Endothelial cell of umbilical vein (primary cell): ENCODE results near the gene TRIM59. TPM values are rescaled to one million over a fixed set of nuclear protein-coding genes. Genes with fewer than 3 reads are reported as not detected.

Experiments
- Bru-seq: library from RNA; stranded (reverse); fragments of 400-500 nt; gene quantifications from one replicate; lab custom pipeline; 2021; lab: Mats Ljungman, UMichigan
- BruChase-seq, 2 experiments: library from RNA; stranded (reverse); fragments of 400-500 nt; gene quantifications; one replicate each; lab custom pipeline; 2021; lab: Mats Ljungman, UMichigan
- BruUV-seq: library from RNA; stranded (reverse); fragments of 400-500 nt; replicated peaks from 2 replicates; lab custom pipeline; 2021; lab: Mats Ljungman, UMichigan
- CTCF ChIA-PET: fragments of 300-600, 350-600 bp; sonication (Branson Sonifier 250); formaldehyde crosslinking; loops from one replicate; lab custom pipeline; 2021; ENCODE audit warnings: antibody characterized with exemption, inconsistent platforms; lab: Charles Lee
- POLR2A ChIA-PET: fragments of 300-600, 350-600 bp; sonication (Branson Sonifier 250); formaldehyde crosslinking; loops from one replicate; lab custom pipeline; 2021; ENCODE audit warnings: antibody characterized with exemption, inconsistent platforms; lab: Charles Lee
- DNase-seq: peaks from one replicate; pipeline ENCODE4 v3.0.0-alpha.2; 2011; ENCODE audit warnings: low read depth, low spot score
- FAIRE-seq: peaks from 2 replicates; lab custom pipeline; 2011; peaks lifted over from hg19 to GRCh38; lab: Jason Lieb, UNC
- H2AFZ ChIP-seq: 2 replicates; pipeline ENCODE4 v1.6.0; 2012; ENCODE audit warnings: low read depth, low read length, control low read depth, inconsistent platforms
- H3K27ac ChIP-seq: 2 replicates; pipeline ENCODE4 v1.5.1; 2011; ENCODE audit warnings: low read depth, mild to moderate bottlenecking, control low read depth, low read length, moderate library complexity; ENCODE audit not compliant: insufficient read depth
- H3K27me3 ChIP-seq, 2 experiments: 2 replicates each; pipeline versions ENCODE4 v1.6.0 to v1.6.1; 2011; ENCODE audit warnings: low read length in 2 of 2, mixed read lengths in 1 of 2; ENCODE audit not compliant: control insufficient read depth in 2 of 2, insufficient read depth in 2 of 2
- H3K36me3 ChIP-seq, 2 experiments: 2 replicates in 1 of 2; 3 replicates in 1 of 2; pipeline ENCODE4 v1.5.1; 2011; ENCODE audit warnings: low read length in 2 of 2, mild to moderate bottlenecking in 1 of 2, moderate library complexity in 1 of 2; ENCODE audit not compliant: control insufficient read depth in 2 of 2, insufficient read depth in 2 of 2; ENCODE audit errors: extremely low read depth in 1 of 2
- H3K4me1 ChIP-seq: 3 replicates; pipeline ENCODE4 v1.5.1; 2011; ENCODE audit warnings: mild to moderate bottlenecking, low read length; ENCODE audit not compliant: control insufficient read depth, insufficient read depth; ENCODE audit errors: extremely low read depth
- H3K4me2 ChIP-seq: 2 replicates; pipeline ENCODE4 v1.6.1; 2011; ENCODE audit warnings: low read length, control low read depth, mixed read lengths; ENCODE audit not compliant: insufficient read depth
- H3K4me3 ChIP-seq, 3 experiments: fragments of 200-600 bp in 1 of 3; sonication (generic), shearing (Covaris generic) in 1 of 3; replicated peaks in 1 of 3; 2 replicates each; pipeline ENCODE4 v1.5.1; 2011 to 2016; ENCODE audit warnings: control low read depth in 3 of 3, low read length in 3 of 3, mild to moderate bottlenecking in 2 of 3, inconsistent platforms in 1 of 3, low read depth in 1 of 3, moderate library complexity in 1 of 3; ENCODE audit not compliant: insufficient read depth in 1 of 3
- H3K79me2 ChIP-seq: 2 replicates; pipeline ENCODE4 v1.6.0; 2012; ENCODE audit warnings: low read length, inconsistent platforms; ENCODE audit not compliant: control insufficient read depth, insufficient read depth
- H3K9ac ChIP-seq: replicated peaks from 2 replicates; pipeline ENCODE3; 2011; ENCODE audit warnings: low read length, control low read depth; ENCODE audit not compliant: insufficient read depth; ENCODE audit errors: extremely low read depth
- H3K9me1 ChIP-seq: replicated peaks from 3 replicates; pipeline ENCODE4 v1.6.0; 2011; ENCODE audit warnings: mild to moderate bottlenecking, low read length; ENCODE audit not compliant: control insufficient read depth, insufficient read depth; ENCODE audit errors: extremely low read depth
- H3K9me3 ChIP-seq: replicated peaks from 2 replicates; pipeline ENCODE4 v1.5.1; 2012; ENCODE audit warnings: low read length, inconsistent platforms; ENCODE audit not compliant: control insufficient read depth, insufficient read depth
- H4K20me1 ChIP-seq: replicated peaks from 2 replicates; pipeline ENCODE3; 2011; ENCODE audit warnings: mild to moderate bottlenecking, low read length; ENCODE audit not compliant: control insufficient read depth, insufficient read depth; ENCODE audit errors: extremely low read depth
- EZH2 ChIP-seq: IDR thresholded peaks from 2 replicates; pipeline ENCODE4 v1.6.1; 2012; ENCODE audit warnings: borderline replicate concordance, low read depth, mild to moderate bottlenecking, moderate library complexity, low read length, inconsistent platforms; ENCODE audit not compliant: severe bottlenecking
- FOS ChIP-seq: IDR thresholded peaks from 2 replicates; pipeline ENCODE4 v1.6.1; 2011; ENCODE audit warnings: mild to moderate bottlenecking, low read length, moderate library complexity, borderline replicate concordance; ENCODE audit not compliant: insufficient read depth
- GATA2 ChIP-seq: IDR thresholded peaks from 2 replicates; pipeline ENCODE4 v1.7.0; 2011; ENCODE audit warnings: low read depth, mild to moderate bottlenecking, moderate library complexity, mixed read lengths, low read length; ENCODE audit not compliant: insufficient read length, insufficient read depth
- JUN ChIP-seq: IDR thresholded peaks from 2 replicates; pipeline ENCODE4 v1.6.1; 2011; ENCODE audit warnings: borderline replicate concordance, low read depth; ENCODE audit not compliant: insufficient read length, insufficient read depth
- MAX ChIP-seq: IDR thresholded peaks from 2 replicates; pipeline ENCODE4 v1.6.1; 2011; ENCODE audit not compliant: insufficient read depth, insufficient read length
- MYC ChIP-seq: IDR thresholded peaks from one replicate; pipeline ENCODE4 v1.6.1; 2011; ENCODE audit warnings: mild to moderate bottlenecking, low read depth, low read length
- POLR2A ChIP-seq: IDR thresholded peaks from 2 replicates; pipeline ENCODE4 v1.6.1; 2012; ENCODE audit warnings: low read depth, mild to moderate bottlenecking, control low read depth, low read length
- POLR2AphosphoS5 ChIP-seq: IDR thresholded peaks from 2 replicates; pipeline ENCODE4 v1.6.1; 2012; ENCODE audit warnings: low read depth, mild to moderate bottlenecking, control low read depth, low read length, moderate library complexity; ENCODE audit not compliant: insufficient read depth
- dilution Hi-C: fragments of 300-500 bp; cut with MboI; formaldehyde crosslinking; loops from one replicate; pipeline ENCODE4 v1.15.0; 2019; ENCODE audit warnings: low sequenced_read_pairs; ENCODE audit not compliant: extremely low pct_ligation_motif_present
- intact Hi-C: fragments of 100-400 bp; cut with micrococcal nuclease; formaldehyde crosslinking; loops from one replicate; pipeline ENCODE4 v1.10.0; 2022
- long read RNA-seq: library from polyadenylated mRNA; stranded (forward); transcript quantifications from one replicate; pipeline ENCODE4 v2.0.0, GENCODE V29; 2021
- polyA minus RNA-seq, 3 experiments: library from RNA; depleted of rRNA, polyadenylated mRNA; stranded (reverse); fragments of >200 nt; gene quantifications; 1 replicate in 1 of 3; 2 replicates in 2 of 3; pipeline ENCODE4 v1.2.3, GENCODE V29; 2011
- polyA plus RNA-seq, 4 experiments: library from polyadenylated mRNA; depleted of rRNA in 3 of 4; stranded (reverse) in 3 of 4; unstranded in 1 of 4; fragments of >200 nt; gene quantifications; 2 replicates each; pipeline versions ENCODE4 v1.2.1 to v1.2.3, GENCODE V29; 2011 to 2012; ENCODE audit warnings: missing spikeins in 1 of 4
- total RNA-seq: library from RNA; stranded (reverse); gene quantifications from 2 replicates; pipeline ENCODE4 v1.2.3, GENCODE V29; 2021
- TF ChIP-seq, protein P1 (sequence below), 2 donors: IDR thresholded peaks; 1 replicate in 1 of 2; 2 replicates in 1 of 2; pipeline ENCODE4 v1.5.1; 2011; ENCODE audit warnings: low read length in 2 of 2, mild to moderate bottlenecking in 2 of 2, moderate library complexity in 2 of 2, control low read depth in 1 of 2, inconsistent platforms in 1 of 2, low read depth in 1 of 2; ENCODE audit not compliant: insufficient read depth in 1 of 2; ENCODE audit errors: extremely low read depth in 1 of 2

TRIM59 gene, protein sequence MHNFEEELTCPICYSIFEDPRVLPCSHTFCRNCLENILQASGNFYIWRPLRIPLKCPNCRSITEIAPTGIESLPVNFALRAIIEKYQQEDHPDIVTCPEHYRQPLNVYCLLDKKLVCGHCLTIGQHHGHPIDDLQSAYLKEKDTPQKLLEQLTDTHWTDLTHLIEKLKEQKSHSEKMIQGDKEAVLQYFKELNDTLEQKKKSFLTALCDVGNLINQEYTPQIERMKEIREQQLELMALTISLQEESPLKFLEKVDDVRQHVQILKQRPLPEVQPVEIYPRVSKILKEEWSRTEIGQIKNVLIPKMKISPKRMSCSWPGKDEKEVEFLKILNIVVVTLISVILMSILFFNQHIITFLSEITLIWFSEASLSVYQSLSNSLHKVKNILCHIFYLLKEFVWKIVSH
- total RNA-seq (32.5 and 33.0 TPM in 2 replicates), polyA plus RNA-seq (6.4 and 6.8 TPM in 2 replicates), polyA minus RNA-seq (16.7 and 19.4 TPM in 2 replicates), Bru-seq, nascent RNA (percentile 88 among the genes with signal in this experiment), BruChase-seq, experiment 1, labeled RNA remaining after a 6-hour chase (percentile 88 among the genes with signal in this experiment), BruChase-seq, experiment 2, labeled RNA remaining after a 2-hour chase (percentile 96 among the genes with signal in this experiment)
- polyA plus RNA-seq (2011; cell fraction: cytosol; rRNA removed): 7.7 and 8.3 TPM in 2 replicates
- polyA plus RNA-seq (2011; cell fraction: nucleus; rRNA removed): 7.4 and 9.6 TPM in 2 replicates
- 10.2 and 17.3 TPM in 2 replicates for polyA plus RNA-seq (2012)
- 2.2 TPM for polyA minus RNA-seq (2011; cell fraction: cytosol; rRNA and poly(A)+ RNA removed)
- polyA minus RNA-seq (2011; cell fraction: nucleus; rRNA and poly(A)+ RNA removed): 13.6 and 16.0 TPM in 2 replicates
- long read RNA-seq, transcript TRIM59-201 (3 exons, 3,867 nt): major isoform, 8 of 13 reads
- long read RNA-seq, partial matches to known transcripts: 0 of 13 reads
- long read RNA-seq, other reads (novel, unspliced or antisense): 4 of 13 reads

DNA sequence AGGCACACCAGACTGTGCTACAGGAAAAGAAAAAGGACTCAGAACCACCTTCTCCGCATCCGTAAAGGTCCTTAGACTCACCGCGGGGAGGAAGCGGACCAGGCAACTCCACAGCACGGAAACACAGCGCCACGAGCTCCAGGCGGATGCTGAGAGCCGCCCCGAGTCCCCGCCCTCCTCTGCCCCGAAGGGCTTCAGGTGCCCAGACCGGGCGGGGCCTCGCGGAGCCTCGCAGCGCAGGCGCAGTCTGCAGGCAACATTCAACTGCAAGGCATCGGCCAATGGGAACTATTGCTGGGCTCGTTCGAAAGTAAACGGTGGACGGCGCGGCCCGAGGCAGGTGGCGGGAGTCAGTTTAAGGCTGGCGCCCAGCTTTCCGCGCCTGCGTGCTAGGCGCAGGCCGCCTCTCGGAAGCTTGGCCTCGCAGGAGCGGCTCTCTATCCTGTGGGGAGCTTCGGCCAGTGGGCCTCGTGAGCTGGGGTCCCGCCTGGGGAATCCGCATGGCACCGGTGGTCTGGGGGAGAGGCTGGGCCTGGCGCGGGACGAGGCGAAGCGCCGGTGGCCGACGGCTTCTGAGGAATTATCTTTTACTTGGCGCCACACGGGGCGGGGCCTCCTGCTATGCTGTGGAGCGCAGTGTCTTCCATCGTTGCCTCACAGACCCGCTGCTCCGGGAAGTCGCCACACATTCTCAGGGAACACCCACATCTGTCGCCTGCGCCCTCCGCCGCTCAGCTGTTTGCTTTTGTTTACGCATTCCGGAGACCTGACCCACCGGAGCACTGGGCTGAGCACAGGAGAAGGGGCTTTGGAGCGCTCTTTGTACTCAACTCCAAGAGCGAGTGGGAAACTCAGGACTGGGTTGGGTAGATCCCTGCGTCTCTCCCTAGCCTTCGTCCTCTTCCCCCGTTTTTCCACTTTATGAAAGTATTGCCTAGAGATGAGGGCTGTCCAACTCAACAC, at the start of gene TRIM59:
Gene TRIM59 (minus strand): TSS at position 151 of the 963 bp plus-strand sequence. CDS start 10,603 bp downstream, outside the sequence.
- H3K9me1 ChIP-seq: no peaks in the 10 kb centered on the region
- no peaks in the 10 kb centered on the region for H4K20me1 ChIP-seq
- no peaks in the 10 kb centered on the region for H3K36me3 ChIP-seq
- dilution Hi-C loops: no loop called here
- H3K27ac ChIP-seq: peak within 1 kb of the TSS; percentile 55
- H3K4me1 ChIP-seq: peaks cover 21% of the 10 kb centered on the region
- TSS peak; percentile 86 for BruUV-seq
- FAIRE-seq (peak; percentile 93), DNase-seq (peak; percentile 98)
- H2AFZ ChIP-seq: peak within 1 kb of the TSS; percentile 76
- peak within 1 kb of the TSS; percentile 61 for H3K9ac ChIP-seq
- peak within 1 kb of the TSS; percentile 88 for H3K4me2 ChIP-seq
- no peaks in the 10 kb centered on the region for H3K9me3 ChIP-seq
- ChIA-PET POLR2A (interaction anchor here (0.8 to 1.5 kb wide), 2 partner anchors 15 to 41 kb away, joined by 4 read pairs; no protein-coding TSS in a partner anchor), CTCF (interaction anchor here (1.2 to 2.1 kb wide), 5 partner anchors 10 to 37 kb away, joined by 3 to 7 read pairs (median 4); no protein-coding TSS in a partner anchor)
- H3K27me3 ChIP-seq: no peaks in the 10 kb centered on the region
- peaks cover 44% of the 10 kb centered on the region for H3K79me2 ChIP-seq
- intact Hi-C loops: loop anchor here (1.0 kb wide), 4 partner anchors 36 to 225 kb away; partner anchors contain the start of genes C3orf80, IFT80, KPNA4 and SMC4
- peak within 1 kb of the TSS; percentile 52 to 85 (median 74) for H3K4me3 ChIP-seq
- peak; percentile 99 for TF ChIP-seq MAX
- TF ChIP-seq MYC: peak; percentile 22
- no peak for TF ChIP-seq GATA2
- TF ChIP-seq POLR2A: peak; percentile 88
- no peak for TF ChIP-seq JUN
- TF ChIP-seq POLR2AphosphoS5: peak; percentile 68
- TF ChIP-seq FOS: no peak
- no peak for TF ChIP-seq EZH2
- TF ChIP-seq, protein P1, sequence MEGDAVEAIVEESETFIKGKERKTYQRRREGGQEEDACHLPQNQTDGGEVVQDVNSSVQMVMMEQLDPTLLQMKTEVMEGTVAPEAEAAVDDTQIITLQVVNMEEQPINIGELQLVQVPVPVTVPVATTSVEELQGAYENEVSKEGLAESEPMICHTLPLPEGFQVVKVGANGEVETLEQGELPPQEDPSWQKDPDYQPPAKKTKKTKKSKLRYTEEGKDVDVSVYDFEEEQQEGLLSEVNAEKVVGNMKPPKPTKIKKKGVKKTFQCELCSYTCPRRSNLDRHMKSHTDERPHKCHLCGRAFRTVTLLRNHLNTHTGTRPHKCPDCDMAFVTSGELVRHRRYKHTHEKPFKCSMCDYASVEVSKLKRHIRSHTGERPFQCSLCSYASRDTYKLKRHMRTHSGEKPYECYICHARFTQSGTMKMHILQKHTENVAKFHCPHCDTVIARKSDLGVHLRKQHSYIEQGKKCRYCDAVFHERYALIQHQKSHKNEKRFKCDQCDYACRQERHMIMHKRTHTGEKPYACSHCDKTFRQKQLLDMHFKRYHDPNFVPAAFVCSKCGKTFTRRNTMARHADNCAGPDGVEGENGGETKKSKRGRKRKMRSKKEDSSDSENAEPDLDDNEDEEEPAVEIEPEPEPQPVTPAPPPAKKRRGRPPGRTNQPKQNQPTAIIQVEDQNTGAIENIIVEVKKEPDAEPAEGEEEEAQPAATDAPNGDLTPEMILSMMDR (IDR thresholded peaks at IDR 0.05; ENCODE audit: extremely low read depth in 1 of 2, insufficient read depth in 1 of 2, low read depth in 1 of 2, low read length in 2 of 2): no peak
